ENCODE results near the gene SMPD3. TPM values are rescaled to one million over a fixed set of nuclear protein-coding genes. Genes with fewer than 3 reads are reported as not detected.

Gene SMPD3
- total and polyA plus RNA-seq, 2 of the 8 experiments (the other 6 are each of a cell fraction or from before 2014, with no cell fraction given), result 0.39 to 1.3 TPM

- TF ChIP-seq, protein P1, sequence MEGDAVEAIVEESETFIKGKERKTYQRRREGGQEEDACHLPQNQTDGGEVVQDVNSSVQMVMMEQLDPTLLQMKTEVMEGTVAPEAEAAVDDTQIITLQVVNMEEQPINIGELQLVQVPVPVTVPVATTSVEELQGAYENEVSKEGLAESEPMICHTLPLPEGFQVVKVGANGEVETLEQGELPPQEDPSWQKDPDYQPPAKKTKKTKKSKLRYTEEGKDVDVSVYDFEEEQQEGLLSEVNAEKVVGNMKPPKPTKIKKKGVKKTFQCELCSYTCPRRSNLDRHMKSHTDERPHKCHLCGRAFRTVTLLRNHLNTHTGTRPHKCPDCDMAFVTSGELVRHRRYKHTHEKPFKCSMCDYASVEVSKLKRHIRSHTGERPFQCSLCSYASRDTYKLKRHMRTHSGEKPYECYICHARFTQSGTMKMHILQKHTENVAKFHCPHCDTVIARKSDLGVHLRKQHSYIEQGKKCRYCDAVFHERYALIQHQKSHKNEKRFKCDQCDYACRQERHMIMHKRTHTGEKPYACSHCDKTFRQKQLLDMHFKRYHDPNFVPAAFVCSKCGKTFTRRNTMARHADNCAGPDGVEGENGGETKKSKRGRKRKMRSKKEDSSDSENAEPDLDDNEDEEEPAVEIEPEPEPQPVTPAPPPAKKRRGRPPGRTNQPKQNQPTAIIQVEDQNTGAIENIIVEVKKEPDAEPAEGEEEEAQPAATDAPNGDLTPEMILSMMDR (IDR thresholded peaks at IDR 0.05; ENCODE audit: control extremely low read depth in 1 of 3, insufficient read depth in 1 of 3, low read depth in 1 of 3, low read length in 3 of 3), result no peak
Measured at GRCh38 chr16:68488554-68488953, 40.2 kb upstream of the SMPD3 start (continued).
